CD4-positive, alpha-beta memory T cell (primary cell): ENCODE measurements around the gene TTC27. TPM values are rescaled to one million over a fixed set of nuclear protein-coding genes. Genes with fewer than 3 reads are reported as not detected.
A peak's percentile ranks its signal among the peaks of the same experiment; 100 is the strongest.

Experiments used
- CTCF ChIA-PET: fragments of 350-600 bp; sonication (Branson Sonifier 250); formaldehyde crosslinking; loops from one replicate; lab custom pipeline; 2021; ENCODE audit warnings: inconsistent platforms; ENCODE audit not compliant: partially characterized antibody; lab: Charles Lee
- POLR2A ChIA-PET: fragments of 350-600 bp; sonication (Branson Sonifier 250); formaldehyde crosslinking; loops from one replicate; lab custom pipeline; 2021; ENCODE audit not compliant: partially characterized antibody; lab: Charles Lee
- DNase-seq, 5 donors: peaks; one replicate each; pipeline versions ENCODE4 v3.0.0 to v3.0.0-alpha.2; 2020 to 2022; ENCODE audit warnings: mixed read lengths in 1 of 5
- H3K27ac ChIP-seq: one replicate; pipeline ENCODE4 v1.7.0; 2013; ENCODE audit warnings: low read depth, low read length
- H3K27me3 ChIP-seq: 2 replicates; pipeline ENCODE4 v1.7.0; 2013; ENCODE audit warnings: mild to moderate bottlenecking, low read length, moderate library complexity; ENCODE audit not compliant: insufficient read depth
- H3K36me3 ChIP-seq: 2 replicates; pipeline ENCODE4 v1.7.0; 2013; ENCODE audit warnings: mild to moderate bottlenecking, low read length, moderate library complexity; ENCODE audit not compliant: insufficient read depth
- H3K4me1 ChIP-seq: 2 replicates; pipeline ENCODE4 v1.7.0; 2013; ENCODE audit warnings: mild to moderate bottlenecking, low read length, moderate library complexity; ENCODE audit not compliant: insufficient read depth
- H3K4me3 ChIP-seq, 2 donors: one replicate each; pipeline ENCODE4 v1.7.0; 2013; ENCODE audit warnings: low read length in 2 of 2, mild to moderate bottlenecking in 1 of 2
- H3K9me3 ChIP-seq, 2 donors: one replicate each; pipeline ENCODE4 v1.7.0; 2013; ENCODE audit warnings: low read length in 2 of 2, control low read depth in 1 of 2; ENCODE audit not compliant: control insufficient read depth in 1 of 2
- H3K27ac Mint-ChIP-seq, 7 donors: one replicate each; pipeline ENCODE4 v1.8.0; 2020 to 2021; ENCODE audit warnings: mixed read lengths in 7 of 7, mild to moderate bottlenecking in 6 of 7, inconsistent platforms in 3 of 7, moderate library complexity in 3 of 7
- H3K27me3 Mint-ChIP-seq, 2 donors: one replicate each; pipeline ENCODE4 v1.8.0; 2020 to 2021; ENCODE audit warnings: mixed read lengths in 2 of 2
- H3K36me3 Mint-ChIP-seq, 2 donors: one replicate each; pipeline ENCODE4 v1.8.0; 2020 to 2021; ENCODE audit warnings: mixed read lengths in 2 of 2, inconsistent platforms in 1 of 2, mild to moderate bottlenecking in 1 of 2
- H3K4me1 Mint-ChIP-seq, 4 donors: one replicate each; pipeline ENCODE4 v1.8.0; 2020 to 2021; ENCODE audit warnings: mixed read lengths in 4 of 4, mild to moderate bottlenecking in 1 of 4
- H3K4me3 Mint-ChIP-seq, 8 donors: one replicate each; pipeline ENCODE4 v1.8.0; 2020 to 2021; ENCODE audit warnings: mixed read lengths in 8 of 8, mild to moderate bottlenecking in 7 of 8, moderate library complexity in 6 of 8, inconsistent platforms in 3 of 8
- H3K9me3 Mint-ChIP-seq, 8 donors: one replicate each; pipeline ENCODE4 v1.8.0; 2020 to 2021; ENCODE audit warnings: mixed read lengths in 8 of 8, mild to moderate bottlenecking in 5 of 8, inconsistent platforms in 3 of 8, moderate library complexity in 1 of 8
- intact Hi-C: fragments of 100-400 bp; cut with micrococcal nuclease; formaldehyde crosslinking; loops from one replicate; pipeline ENCODE4 v1.15.1; 2023
- polyA plus RNA-seq, 2 donors: library from polyadenylated mRNA; unstranded; fragments of 300-500 nt; fragmentation: Illumina TruSeq; gene quantifications; one replicate each; pipeline ENCODE4 v1.2.3, GENCODE V29; 2021
- total RNA-seq, 2 experiments: library from RNA; stranded (reverse); gene quantifications; one replicate each; pipeline ENCODE4 v1.2.3, GENCODE V29; 2021

The TTC27 gene
- total and polyA plus RNA-seq, 4 experiments from 2014 or later, result 20.9 to 27.5 (median 25.3) TPM

GRCh38 chr2:32617599-32618189, 10.2 kb upstream of the TTC27 start:
- POLR2A ChIA-PET, result interaction anchor here (0.7 to 1.2 kb wide), 2 partner anchors 9 to 10 kb away, joined by 3 read pairs; partner anchors contain the start of gene TTC27
- H3K36me3 Mint-ChIP-seq, result peaks cover 32 to 52% of the 10 kb centered on the region in 2 donors
- peaks cover 36% of the 10 kb centered on the region for H3K36me3 ChIP-seq
- intact Hi-C loops, result no loop called here
- no peaks in the 10 kb centered on the region for H3K4me1 ChIP-seq
- DNase-seq, result no peak
- no peaks in the 10 kb centered on the region for H3K27me3 Mint-ChIP-seq
- H3K27ac Mint-ChIP-seq, result peak overlapping the region in 4 of 7 donors; percentile 18 to 69 (median 35)
- no peak overlapping the region for H3K4me3 ChIP-seq
- H3K27ac ChIP-seq, result no peak overlapping the region
- CTCF ChIA-PET, result interaction anchor here (0.6 kb wide), 1 partner anchor 127 kb away, joined by 3 read pairs; no protein-coding TSS in a partner anchor
- H3K4me3 Mint-ChIP-seq, result no peak overlapping the region
- H3K9me3 Mint-ChIP-seq, result peaks cover 0 to 6% (median 0%) of the 10 kb centered on the region in 8 donors
- no peaks in the 10 kb centered on the region for H3K9me3 ChIP-seq
- H3K27me3 ChIP-seq, result no peaks in the 10 kb centered on the region
- peaks cover 0 to 5% (median under 1%) of the 10 kb centered on the region in 4 donors for H3K4me1 Mint-ChIP-seq

GRCh38 chr2:32622570-32623310, 5.1 kb upstream of the TTC27 start:
- Histone ChIP-seq H3K4me3 (no peak overlapping the region), H3K27ac (no peak overlapping the region), H3K9me3 (no peaks in the 10 kb centered on the region), H3K27me3 (no peaks in the 10 kb centered on the region), H3K36me3 (peaks cover 8% of the 10 kb centered on the region), H3K4me1 (peaks cover 5% of the 10 kb centered on the region)
- no peak overlapping the region for H3K4me3 Mint-ChIP-seq
- H3K4me1 Mint-ChIP-seq, result peaks cover 6 to 13% (median 7%) of the 10 kb centered on the region in 4 donors
- POLR2A ChIA-PET, result interaction anchor here (0.7 kb wide), 1 partner anchor 8 kb away, joined by 3 read pairs; no protein-coding TSS in a partner anchor
- intact Hi-C loops, result no loop called here
- H3K27ac Mint-ChIP-seq, result peak overlapping the region in 6 of 7 donors; percentile 12 to 79 (median 52)
- H3K27me3 Mint-ChIP-seq, result no peaks in the 10 kb centered on the region
- DNase-seq, result no peak
- H3K36me3 Mint-ChIP-seq, result peaks cover 14 to 22% of the 10 kb centered on the region in 2 donors
- CTCF ChIA-PET, result no interaction called here
- peaks cover 0 to 9% (median 0%) of the 10 kb centered on the region in 8 donors for H3K9me3 Mint-ChIP-seq

GRCh38 chr2:32623311-32623706, 4.5 kb upstream of the TTC27 start:
- Histone ChIP-seq H3K4me3 (no peak overlapping the region), H3K27ac (no peak overlapping the region), H3K4me1 (peaks cover 5% of the 10 kb centered on the region), H3K9me3 (no peaks in the 10 kb centered on the region), H3K36me3 (peaks cover 6% of the 10 kb centered on the region), H3K27me3 (no peaks in the 10 kb centered on the region)
- Mint-ChIP-seq H3K27ac (peak overlapping the region in 2 of 7 donors; percentile 17 to 19), H3K4me3 (no peak overlapping the region), H3K9me3 (peaks cover 0 to 11% (median 0%) of the 10 kb centered on the region in 8 donors), H3K27me3 (no peaks in the 10 kb centered on the region), H3K4me1 (peaks cover 7 to 19% (median 11%) of the 10 kb centered on the region in 4 donors), H3K36me3 (peaks cover 13 to 23% of the 10 kb centered on the region in 2 donors)
- intact Hi-C loops, result no loop called here
- DNase-seq, result no peak
- ChIA-PET CTCF (no interaction called here), POLR2A (no interaction called here)

GRCh38 chr2:32624812-32625211, 3.0 kb upstream of the TTC27 start:
- no peaks in the 10 kb centered on the region for H3K27me3 ChIP-seq
- peaks cover 0 to 12% (median 0%) of the 10 kb centered on the region in 8 donors for H3K9me3 Mint-ChIP-seq
- H3K4me3 ChIP-seq, result no peak overlapping the region
- CTCF ChIA-PET, result no interaction called here
- no peak overlapping the region for H3K4me3 Mint-ChIP-seq
- POLR2A ChIA-PET, result no interaction called here
- no peak overlapping the region for H3K27ac ChIP-seq
- DNase-seq, result no peak
- intact Hi-C loops, result no loop called here
- peak overlapping the region in 5 of 7 donors; percentile 3 to 53 (median 15) for H3K27ac Mint-ChIP-seq
- peaks cover 10 to 27% (median 19%) of the 10 kb centered on the region in 4 donors for H3K4me1 Mint-ChIP-seq
- peaks cover 11% of the 10 kb centered on the region for H3K4me1 ChIP-seq
- H3K36me3 Mint-ChIP-seq, result peaks cover 10 to 20% of the 10 kb centered on the region in 2 donors
- no peaks in the 10 kb centered on the region for H3K36me3 ChIP-seq
- no peaks in the 10 kb centered on the region for H3K27me3 Mint-ChIP-seq
- no peaks in the 10 kb centered on the region for H3K9me3 ChIP-seq

- Mint-ChIP-seq H3K4me3 (peak overlapping the region in 6 of 8 donors; percentile 91 to 97 (median 96)), H3K27ac (peak overlapping the region in 2 of 7 donors; percentile 81 to 93), H3K4me1 (peaks cover 11 to 37% (median 25%) of the 10 kb centered on the region in 4 donors), H3K9me3 (peaks cover 0 to 13% (median 0%) of the 10 kb centered on the region in 8 donors), H3K36me3 (peaks cover 20 to 27% of the 10 kb centered on the region in 2 donors), H3K27me3 (no peaks in the 10 kb centered on the region)
- H3K27ac ChIP-seq, result no peak overlapping the region
- DNase-seq, result no peak
- peaks cover 11% of the 10 kb centered on the region for H3K4me1 ChIP-seq
- H3K27me3 ChIP-seq, result no peaks in the 10 kb centered on the region
- POLR2A ChIA-PET, result interaction anchor here (0.7 to 1.6 kb wide), 2 partner anchors 9 to 849 kb away, joined by 3 read pairs; no protein-coding TSS in a partner anchor
- H3K9me3 ChIP-seq, result no peaks in the 10 kb centered on the region
- CTCF ChIA-PET, result no interaction called here
- H3K36me3 ChIP-seq, result no peaks in the 10 kb centered on the region
- peak overlapping the region in 1 of 2 donors; percentile 66 for H3K4me3 ChIP-seq
- intact Hi-C loops, result no loop called here
Measured at GRCh38 chr2:32626639-32627221, 1.1 kb upstream of the TTC27 start.

- no peaks in the 10 kb centered on the region for H3K27me3 ChIP-seq
- intact Hi-C loops, result no loop called here
- H3K27ac ChIP-seq, result peak overlapping the region; percentile 65
- H3K4me3 Mint-ChIP-seq, result peak overlapping the region; percentile 91 to 97 (median 95)
- H3K9me3 ChIP-seq, result no peaks in the 10 kb centered on the region
- H3K4me1 Mint-ChIP-seq, result peaks cover 14 to 41% (median 28%) of the 10 kb centered on the region in 4 donors
- peaks cover 14 to 28% of the 10 kb centered on the region in 2 donors for H3K36me3 Mint-ChIP-seq
- peak overlapping the region; percentile 66 to 77 for H3K4me3 ChIP-seq
- peaks cover 4% of the 10 kb centered on the region for H3K36me3 ChIP-seq
- H3K27ac Mint-ChIP-seq, result peak overlapping the region; percentile 81 to 98 (median 94)
- ChIA-PET CTCF (no interaction called here), POLR2A (interaction anchor here (0.7 to 1.6 kb wide), 5 partner anchors 10 to 972 kb away, joined by 3 to 4 read pairs (median 3); partner anchors contain the start of genes FAM98A, MEMO1 and SPAST)
- DNase-seq, result peak in 1 of 5 donors; percentile 55
- H3K4me1 ChIP-seq, result peaks cover 11% of the 10 kb centered on the region
- H3K9me3 Mint-ChIP-seq, result peaks cover 0 to 12% (median 0%) of the 10 kb centered on the region in 8 donors
- H3K27me3 Mint-ChIP-seq, result no peaks in the 10 kb centered on the region
Measured at GRCh38 chr2:32627441-32627813, 423 bp upstream of the TTC27 start.
